H1 (cell line): Measurements from ENCODE around the gene TNRC6A. TPM values are rescaled to one million over a fixed set of nuclear protein-coding genes. Genes with fewer than 3 reads are reported as not detected.

Experiments used
- ATF3 ChIP-seq: IDR thresholded peaks from 2 replicates; pipeline ENCODE4 v1.6.1; 2011; ENCODE audit warnings: low read depth, mild to moderate bottlenecking, low read length; ENCODE audit not compliant: insufficient read depth
- NRF1 ChIP-seq: IDR thresholded peaks from 2 replicates; pipeline ENCODE4 v1.6.1; 2011; ENCODE audit warnings: mild to moderate bottlenecking, low read depth, low read length, improper control_type of control experiment
- SUZ12 ChIP-seq: fragments of 200-600 bp; sonication (generic); IDR thresholded peaks from 2 replicates; pipeline ENCODE4 v1.6.1; 2012; ENCODE audit warnings: mild to moderate bottlenecking, inconsistent platforms, low read length, moderate library complexity, mixed read lengths
- TAF1 ChIP-seq: IDR thresholded peaks from 2 replicates; pipeline ENCODE4 v1.6.1; 2011; ENCODE audit warnings: mild to moderate bottlenecking, low read depth, low read length
- polyA plus RNA-seq, 7 experiments: library from polyadenylated mRNA; depleted of rRNA in 3 of 7; stranded (reverse) in 5 of 7; unstranded in 2 of 7; fragments of >200 nt in 5 of 7; fragments of 200-250 nt in 2 of 7; gene quantifications; 1 replicate in 5 of 7; 2 replicates in 1 of 7; 4 replicates in 1 of 7; pipeline versions ENCODE4 v1.2.1 to v1.2.3, GENCODE V29; 2011 to 2013; ENCODE audit warnings: missing spikeins in 2 of 7, mixed read lengths in 2 of 7
- total RNA-seq: library from RNA; stranded (reverse); fragmentation: NEBNext Ultra II Directional; extraction: Animal tissue kit (Norgen Biotek cat#: 25700); gene quantifications from 2 replicates; pipeline ENCODE4 v1.2.1, GENCODE V29; 2021

TNRC6A gene
- total and polyA plus RNA-seq, 2 of the 8 experiments (the other 6 are each of a cell fraction or from before 2014, with no cell fraction given) = 67.6 to 103 TPM

GRCh38 chr16:24839347-24839972, 110.0 kb downstream of the TNRC6A start (continued):
- TF ChIP-seq ATF3 (no peak), TAF1 (no peak), NRF1 (no peak), SUZ12 (no peak)
